C4-2B (cell line): ENCODE data around the gene NIPBL.

Experiments
- CTCF ChIP-seq: fragments of 450-650 bp; conservative IDR thresholded peaks from 2 replicates; pipeline ENCODE4 v1.5.1; 2017; ENCODE audit warnings: mild to moderate bottlenecking
- ZFX ChIP-seq: fragments of 450-650 bp; IDR thresholded peaks from 2 replicates; pipeline ENCODE4 v1.6.1; 2017

GRCh38 chr5:36949593-36949992 lies 73.0 kb downstream of the NIPBL start:
- TF ChIP-seq CTCF (no peak), ZFX (no peak)
